Muscle of arm (tissue), 12 donors: Measurements from ENCODE around the gene VWA8. TPM values are rescaled to one million over a fixed set of nuclear protein-coding genes. Genes with fewer than 3 reads are reported as not detected.

Source experiments
- DNase-seq: peaks from one replicate; pipeline ENCODE4 v3.0.0-alpha.2; 2013
- polyA plus RNA-seq, 12 donors: library from polyadenylated mRNA; unstranded; fragments of 120-200 nt; gene quantifications; one replicate each; pipeline ENCODE4 v1.2.1, GENCODE V29; 2013; ENCODE audit not compliant: insufficient read length in 12 of 12

VWA8 gene
- polyA plus RNA-seq, 12 donors, result 8.4 to 11.6 (median 10.4) TPM; not detected in 1

DNA sequence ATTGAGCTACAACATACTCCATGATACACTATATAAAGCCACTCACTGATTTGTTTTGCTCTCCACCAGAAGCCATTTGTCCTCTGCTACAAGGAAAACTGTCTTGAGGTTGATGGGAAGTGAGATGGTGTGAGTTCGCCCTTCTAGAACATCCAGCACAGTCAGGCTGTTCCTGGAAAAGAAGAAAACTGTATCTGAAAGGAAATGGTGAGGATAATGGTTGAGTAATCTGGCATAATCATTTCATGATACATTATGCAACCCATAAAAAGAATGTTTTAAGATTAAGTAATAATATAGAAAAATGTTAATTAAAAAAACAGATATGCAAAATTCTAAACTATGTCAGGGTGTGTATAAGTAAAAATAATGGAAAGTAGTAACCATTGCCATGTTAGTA lies 269.6 kb downstream of the VWA8 start:
- no peak for DNase-seq

DNA sequence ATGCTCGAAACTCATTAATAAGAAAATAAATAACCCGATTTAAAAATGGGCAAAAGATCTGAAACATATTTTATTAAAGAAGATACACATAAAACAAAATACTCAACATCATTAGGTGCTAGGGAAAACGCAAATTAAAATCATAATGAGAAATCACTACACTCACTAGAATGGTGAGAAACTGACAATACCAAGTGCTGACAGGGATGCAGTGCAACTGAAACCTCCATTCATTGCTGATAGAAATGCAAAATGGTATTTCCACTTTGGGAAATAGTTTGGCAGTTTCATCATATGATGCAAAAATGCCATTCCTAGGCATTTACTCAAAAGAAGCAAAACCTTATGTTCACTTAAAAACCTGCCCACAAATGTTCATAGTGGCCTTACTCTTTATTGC lies 278.1 kb downstream of the VWA8 start:
- no peak for DNase-seq

DNA sequence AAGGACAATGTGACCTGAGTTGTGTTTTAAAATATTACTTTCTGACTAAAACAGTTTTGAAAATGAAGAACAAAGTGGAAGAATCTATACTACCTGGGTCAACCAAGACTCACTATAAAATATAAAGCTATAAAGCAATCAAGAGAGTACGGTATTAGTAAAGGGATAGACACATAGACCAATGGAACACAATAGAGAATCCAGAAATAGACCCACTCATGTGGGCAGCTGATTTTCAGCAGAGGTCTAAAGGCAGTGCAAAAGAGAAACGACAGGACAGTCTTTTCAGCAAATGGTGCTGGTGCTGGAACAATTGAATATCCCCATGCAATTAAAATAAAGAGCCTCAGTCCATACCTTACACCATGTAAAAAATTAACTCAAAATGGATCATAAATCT lies 278.9 kb downstream of the VWA8 start:
- no peak for DNase-seq

DNA sequence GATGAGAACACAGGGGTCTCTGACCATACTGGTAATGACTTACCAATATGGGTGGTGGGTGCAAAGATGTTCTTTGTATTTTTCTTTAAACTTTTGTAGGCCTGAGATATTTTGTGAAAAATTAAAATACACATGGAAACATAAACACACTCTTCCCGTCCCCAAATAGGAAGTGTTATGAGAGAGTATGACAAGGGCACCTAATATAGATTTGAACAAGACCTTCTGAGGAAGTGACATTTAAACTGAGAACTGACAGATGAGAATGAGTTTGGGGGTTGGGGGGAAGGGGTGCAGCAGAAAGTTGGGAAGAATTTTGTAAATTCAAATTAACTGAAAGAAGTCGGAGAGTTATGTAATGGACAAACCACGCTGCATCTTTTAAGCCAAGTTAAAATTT lies 279.3 kb downstream of the VWA8 start:
- no peak for DNase-seq

DNA sequence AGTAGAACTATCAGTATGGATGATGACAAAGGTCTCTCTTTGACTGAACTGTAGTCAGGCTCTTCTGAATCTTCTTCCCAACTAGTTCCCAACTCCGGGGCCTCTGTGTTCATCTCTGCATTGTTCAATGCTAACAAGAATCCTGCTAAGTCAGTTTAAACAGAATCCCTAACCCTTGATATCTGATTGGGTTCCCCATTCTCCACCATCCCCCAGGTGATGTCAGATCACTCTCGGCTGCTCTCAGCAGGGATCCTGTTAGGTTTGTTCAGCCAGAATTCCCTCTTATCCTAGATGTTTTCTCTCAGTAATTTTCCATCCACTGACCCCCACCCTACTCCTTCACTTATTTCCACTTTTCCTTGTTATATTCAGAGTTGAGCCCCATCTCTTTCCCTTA lies 280.0 kb downstream of the VWA8 start:
- DNase-seq, result no peak

DNA sequence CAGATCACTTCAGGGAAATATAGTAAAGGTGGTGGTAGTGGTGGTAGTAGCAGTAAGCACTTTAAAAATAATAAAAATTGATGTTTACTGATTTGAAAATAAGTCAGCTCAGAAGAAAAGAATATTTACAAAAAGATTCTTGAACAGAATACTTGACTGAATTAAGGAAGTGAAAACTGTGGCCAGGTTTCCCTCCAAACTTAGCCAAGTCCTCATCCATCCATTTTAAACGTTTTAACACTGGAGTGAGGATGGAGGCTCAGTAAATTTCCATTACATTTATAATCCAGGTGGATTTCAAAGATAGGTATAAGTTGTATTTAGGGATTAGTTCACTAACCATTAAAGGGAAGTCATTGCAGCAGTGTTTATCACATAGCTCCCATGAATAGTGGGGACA lies 282.1 kb downstream of the VWA8 start:
- DNase-seq, result peak; percentile 61

DNA sequence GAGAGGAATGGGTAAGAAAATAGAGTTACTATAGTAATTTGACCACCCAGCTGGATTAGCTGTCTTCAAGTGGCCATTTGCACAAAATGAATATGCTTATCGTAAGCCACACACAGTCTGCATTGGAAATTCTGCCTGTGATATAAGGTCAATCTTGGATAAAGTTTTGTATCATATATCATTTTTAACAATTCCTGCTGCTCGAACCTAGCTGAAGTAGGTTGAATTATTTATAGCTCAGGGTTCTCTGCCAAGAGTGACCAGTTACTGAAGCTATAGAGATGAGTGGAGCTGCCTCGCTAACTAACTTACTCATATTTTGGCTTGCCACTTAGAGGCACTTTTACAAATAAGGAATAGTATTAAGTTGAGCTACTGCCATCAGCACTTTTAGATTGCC lies 282.7 kb downstream of the VWA8 start:
- peak; percentile 66 for DNase-seq

DNA sequence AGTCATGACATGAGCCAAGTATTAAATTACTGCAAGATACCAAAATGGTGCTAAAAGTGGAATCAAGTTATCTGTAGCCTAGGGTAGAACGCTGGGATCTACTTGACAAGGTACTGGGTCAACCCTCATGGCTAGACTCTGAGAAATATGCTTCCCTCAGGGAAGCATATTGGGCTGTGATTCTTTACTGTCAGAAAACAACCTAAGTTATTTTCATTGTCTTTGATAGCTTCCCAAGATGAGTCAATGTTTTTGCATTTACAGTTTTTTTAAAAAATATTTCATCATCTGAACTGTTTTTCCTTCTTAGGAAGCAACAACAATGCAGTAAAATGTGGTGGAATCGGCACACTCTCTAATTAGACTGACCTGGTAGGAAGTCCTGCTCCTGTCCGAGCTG lies 285.6 kb downstream of the VWA8 start:
- DNase-seq, result no peak

DNA sequence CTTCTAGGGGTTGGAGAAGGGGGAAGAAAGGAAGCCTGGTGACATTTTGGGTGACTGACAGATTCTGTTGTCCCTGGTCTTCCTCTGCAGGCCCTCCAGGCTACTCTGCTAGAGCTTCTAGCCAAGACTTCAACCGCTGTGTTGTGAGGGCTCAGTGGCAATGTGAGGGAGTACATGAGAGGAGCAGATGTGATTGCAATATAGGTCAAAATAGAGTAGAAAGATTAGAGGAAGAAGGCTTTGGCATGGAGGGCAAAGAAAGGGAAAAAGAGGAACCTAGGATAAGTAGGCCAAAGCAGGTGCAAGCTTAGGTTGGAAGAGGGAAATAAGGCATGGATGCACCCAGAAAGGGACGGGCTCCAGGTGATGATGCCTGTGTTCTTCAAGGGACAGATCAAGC lies 286.7 kb downstream of the VWA8 start:
- DNase-seq, result no peak

DNA sequence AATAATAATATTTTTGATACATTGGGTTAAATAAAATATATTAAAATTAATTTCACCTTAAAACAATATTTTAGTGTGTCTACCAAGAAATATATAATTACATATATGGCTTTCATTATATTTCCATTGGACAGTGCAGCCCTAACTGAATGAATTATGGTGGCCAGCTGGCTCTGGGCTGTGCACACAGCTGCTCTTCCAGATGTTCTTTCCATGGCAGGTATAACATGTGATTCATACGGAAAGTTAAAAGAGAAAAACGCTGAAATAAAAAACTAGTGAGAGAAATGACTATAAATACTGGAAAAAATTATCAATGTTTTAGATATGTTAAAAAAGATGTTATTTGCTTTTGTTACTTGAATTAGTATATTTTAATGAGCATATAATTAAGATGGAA lies 287.3 kb downstream of the VWA8 start:
- peak; percentile 72 for DNase-seq

DNA sequence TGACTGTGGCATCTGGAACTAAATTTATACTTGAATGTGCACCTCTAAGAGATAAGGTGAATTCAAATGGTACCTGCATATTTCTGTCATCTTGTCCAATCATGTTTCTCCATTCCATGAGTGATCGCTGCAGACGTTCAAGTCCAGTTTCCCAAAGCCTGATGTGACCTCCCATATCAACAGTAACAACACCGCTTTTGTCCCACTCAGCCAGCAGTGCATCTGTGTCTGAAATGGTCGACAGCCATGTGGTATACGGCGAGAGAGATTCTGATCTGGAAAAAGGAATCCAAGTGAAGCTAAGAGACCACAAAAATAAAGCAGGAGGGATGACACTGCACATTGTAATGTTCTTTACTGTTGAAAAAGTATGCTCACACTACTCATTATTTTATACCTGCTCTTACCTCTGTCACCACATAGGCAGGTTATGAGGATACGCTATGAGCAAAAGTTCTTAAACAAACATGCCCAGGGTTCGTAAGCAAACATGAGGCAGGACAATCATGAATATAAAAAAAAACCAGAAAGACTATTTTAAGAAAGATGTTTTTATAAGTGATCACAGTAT lies 290.0 kb downstream of the VWA8 start:
- no peak for DNase-seq

DNA sequence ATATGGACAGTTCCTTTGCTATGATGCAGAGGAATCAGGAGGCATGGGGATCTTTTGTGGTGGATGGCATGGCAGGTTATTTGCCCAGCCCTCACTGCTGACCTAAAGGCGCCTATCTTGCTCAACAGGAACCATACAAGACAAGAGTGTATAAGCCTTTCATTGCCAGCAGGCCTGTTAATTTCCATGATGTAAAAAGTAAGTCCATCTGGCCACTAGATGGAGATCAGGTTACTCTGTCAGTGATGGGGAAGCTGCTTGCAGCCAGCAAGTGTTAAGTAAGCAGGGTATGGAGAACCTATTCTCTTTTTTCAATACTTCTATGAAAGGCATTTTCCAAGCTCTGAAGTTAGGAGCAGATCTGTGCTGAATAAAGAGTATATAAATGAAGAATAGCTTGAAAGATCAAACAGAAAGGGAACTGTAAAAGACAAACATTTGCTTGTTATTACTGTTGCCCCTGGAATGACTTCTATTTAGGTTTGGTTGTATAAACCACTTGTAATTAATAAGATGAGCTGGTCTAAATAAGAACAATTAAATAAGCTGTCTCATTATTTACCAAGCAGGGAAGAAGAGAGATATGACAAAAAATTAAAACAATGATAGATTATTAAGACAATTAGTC lies 292.7 kb downstream of the VWA8 start:
- DNase-seq, result peak; percentile 84

DNA sequence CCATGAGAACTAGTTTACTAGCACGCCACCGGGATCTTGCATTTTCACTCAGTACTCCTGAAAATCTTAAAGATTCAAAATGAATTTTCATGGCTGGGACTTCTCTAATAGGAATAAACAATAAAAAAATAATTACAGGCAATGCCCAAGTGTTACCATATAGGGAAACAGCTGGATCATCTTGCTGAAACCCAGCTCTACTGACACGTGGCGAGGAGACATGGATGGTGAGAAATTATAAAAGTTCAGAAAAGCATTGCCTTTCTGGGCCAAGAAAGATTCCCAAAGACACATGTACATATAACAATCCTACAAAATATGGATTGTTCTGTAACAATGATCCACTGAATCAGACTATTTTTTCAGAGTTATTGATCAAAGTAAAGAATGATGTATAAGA lies 294.3 kb downstream of the VWA8 start:
- DNase-seq, result no peak

DNA sequence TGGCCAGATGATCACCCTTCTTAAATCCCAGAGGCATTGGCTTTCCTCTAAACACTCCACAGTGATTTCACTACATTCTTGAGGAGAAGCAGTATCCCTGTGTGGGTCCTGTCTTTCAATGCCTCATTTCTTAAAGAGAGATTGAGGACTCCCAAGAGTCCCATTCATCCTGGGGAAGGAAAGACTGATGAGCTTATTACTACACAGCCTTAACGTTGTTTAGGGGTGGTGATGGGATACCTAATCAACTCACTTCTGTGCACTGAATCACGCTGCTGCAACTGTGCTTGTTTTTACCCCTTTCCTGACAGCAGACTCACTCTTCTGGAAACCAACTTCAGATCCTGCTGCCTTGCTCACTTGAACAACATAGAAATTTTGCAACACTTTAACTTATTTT lies 300.5 kb downstream of the VWA8 start:
- DNase-seq, result no peak

DNA sequence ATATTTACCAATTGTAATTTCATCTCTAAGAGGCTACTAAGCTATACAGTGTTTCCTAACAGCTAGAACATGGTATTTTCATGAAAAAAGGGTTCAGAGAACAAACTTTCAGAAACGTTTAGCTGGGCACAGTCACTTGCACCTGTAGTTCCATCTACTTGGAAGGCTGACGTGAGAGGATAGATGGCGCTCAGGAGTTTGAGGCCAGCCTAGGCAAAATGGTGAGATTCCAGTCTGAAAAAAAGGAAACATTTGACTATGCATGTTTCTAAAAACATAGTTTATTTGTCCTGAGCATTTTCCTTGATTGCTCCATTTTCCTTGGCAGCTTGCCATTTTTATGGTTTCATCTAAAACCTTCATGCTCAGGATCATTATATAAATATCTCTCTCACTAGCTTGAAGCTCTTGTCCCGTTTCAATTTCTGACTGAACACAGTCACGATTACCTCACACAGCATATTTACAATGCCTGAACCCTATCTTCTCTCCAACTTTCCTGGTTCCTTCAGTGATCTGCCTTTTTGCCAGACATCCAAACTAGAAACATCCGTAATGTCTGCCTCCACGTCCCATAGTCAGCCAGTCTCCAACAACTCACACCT lies 302.8 kb downstream of the VWA8 start:
- no peak for DNase-seq

DNA sequence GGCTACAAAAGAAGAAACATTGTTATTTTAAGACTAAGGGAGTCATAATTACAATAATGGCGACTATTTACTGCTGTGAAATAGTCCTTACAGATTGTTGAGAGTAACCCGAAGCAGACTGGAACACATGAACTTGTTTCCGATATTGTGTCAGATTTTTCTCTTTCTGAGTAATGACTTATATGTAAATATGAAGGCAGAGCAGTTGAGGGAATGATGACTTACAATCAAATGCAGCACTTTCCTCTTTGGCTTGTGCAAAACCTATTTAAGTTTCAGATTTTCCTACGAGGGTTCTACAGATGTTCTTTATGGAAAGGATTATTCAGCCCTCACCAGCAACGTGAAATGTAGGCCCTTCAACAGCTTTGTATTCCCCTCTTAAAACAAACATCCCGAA lies 304.9 kb downstream of the VWA8 start:
- DNase-seq, result no peak

DNA sequence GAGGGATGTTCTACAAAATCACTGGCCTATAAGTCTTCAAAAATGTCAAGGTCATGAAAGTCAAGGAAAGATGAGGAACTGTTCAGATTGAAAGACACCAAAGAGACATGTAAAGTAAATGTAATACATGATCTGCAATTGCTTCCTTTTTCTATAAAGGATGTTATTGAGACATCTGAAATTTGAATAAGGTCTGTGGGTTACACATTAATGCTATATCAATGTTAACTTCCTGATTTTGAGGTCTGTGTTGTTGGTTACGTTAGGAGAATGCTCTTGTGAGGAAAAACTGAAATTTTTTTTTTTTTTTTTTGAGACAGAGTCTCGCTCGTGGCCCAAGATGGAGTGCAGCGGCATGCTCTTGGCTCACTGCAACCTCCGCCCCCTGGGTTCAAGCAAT lies 306.1 kb downstream of the VWA8 start:
- DNase-seq, result no peak

DNA sequence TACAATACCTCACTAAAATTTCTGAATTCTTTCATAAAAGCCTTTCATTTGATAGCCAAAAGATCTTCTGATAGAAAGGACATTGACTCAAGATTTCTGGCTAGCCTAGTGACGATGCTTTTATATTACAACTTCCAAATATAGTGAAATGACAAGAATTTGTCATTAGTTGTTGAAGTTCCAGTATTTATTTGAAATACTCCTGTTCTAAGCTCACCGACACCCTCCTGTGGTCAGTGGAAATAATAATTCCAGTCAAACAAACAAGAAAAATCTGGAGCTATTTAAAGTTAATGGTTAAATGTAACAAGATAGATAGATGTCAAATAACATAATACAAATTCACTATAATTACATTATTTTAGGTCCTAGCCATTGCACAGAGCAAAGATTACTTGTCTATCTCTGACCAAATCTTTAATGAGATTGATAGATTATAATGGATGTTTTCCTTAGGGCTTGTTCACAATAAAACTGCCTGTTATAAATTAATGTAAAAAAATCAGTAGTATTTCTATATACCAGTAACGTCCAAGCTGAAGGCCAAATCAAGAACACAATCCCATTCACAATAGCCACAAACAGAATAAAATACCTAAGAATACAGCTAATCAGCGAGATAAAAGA lies 308.1 kb downstream of the VWA8 start:
- DNase-seq, result peak; percentile 57

DNA sequence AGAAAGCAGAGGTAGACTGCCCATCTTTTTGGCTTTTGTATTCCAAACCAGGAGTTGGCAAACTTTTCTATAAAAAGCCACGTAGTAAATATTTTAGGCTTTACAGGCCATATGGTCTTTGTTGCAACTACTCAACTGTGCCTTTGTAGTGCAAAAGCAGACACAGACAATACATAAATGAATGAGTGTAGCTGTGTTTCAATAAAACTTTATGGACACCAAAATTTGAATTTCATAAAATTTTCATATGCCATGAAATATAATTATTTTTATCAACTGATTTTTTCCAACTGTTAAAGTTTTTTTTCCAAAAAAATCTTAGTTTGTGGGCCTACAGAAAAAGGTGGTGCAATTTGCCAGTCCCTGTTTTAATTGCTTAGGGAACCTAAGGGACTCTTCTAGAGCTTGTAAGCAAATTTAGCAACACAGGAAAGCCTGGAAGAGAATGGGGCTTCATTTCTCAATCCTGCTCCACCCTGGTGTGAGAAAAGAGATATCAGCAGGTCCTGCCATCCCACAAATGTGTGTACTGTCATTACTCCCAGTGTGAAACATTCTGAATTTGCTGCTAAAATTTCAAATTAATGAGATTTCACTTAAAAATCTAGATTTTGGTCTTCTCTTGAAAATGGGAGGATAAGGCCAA lies 309.4 kb downstream of the VWA8 start:
- DNase-seq, result no peak

DNA sequence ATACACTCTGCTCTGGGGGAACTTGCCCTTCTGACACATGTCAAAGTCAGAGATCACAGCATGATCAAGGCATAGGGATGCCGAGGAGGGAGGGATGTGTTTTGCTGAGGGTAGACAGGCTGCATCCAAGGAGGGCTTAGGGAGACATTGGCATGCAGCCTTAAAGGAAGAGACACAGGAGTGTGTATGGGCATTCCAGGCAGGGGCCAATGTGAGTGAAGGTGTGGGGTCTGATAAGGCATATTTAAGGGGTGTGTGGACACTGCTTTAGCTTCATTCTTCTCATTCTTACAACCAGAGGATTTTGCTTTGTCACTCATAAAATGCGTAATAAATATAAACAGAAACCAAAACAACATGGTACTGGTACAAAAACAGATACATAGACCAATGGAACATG lies 310.2 kb downstream of the VWA8 start:
- no peak for DNase-seq

DNA sequence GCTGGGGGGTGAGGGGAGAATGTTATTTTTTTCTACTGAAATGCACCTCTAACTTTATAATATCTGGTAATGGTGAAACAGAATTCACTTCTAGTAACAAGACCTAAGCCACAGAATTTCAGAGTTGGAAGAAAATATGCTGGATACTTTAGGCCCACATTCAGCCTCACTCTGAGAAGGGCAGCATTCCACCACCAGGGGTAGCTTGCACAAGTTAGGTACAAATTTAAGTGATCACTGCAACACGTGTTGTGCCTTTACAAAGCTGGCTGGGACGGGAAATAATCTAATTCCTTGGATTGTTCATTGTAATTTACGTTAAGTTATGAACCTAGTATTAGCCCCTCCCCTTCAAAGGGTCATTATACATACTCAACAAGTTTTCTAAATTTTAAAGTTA lies 311.2 kb downstream of the VWA8 start:
- DNase-seq, result no peak

DNA sequence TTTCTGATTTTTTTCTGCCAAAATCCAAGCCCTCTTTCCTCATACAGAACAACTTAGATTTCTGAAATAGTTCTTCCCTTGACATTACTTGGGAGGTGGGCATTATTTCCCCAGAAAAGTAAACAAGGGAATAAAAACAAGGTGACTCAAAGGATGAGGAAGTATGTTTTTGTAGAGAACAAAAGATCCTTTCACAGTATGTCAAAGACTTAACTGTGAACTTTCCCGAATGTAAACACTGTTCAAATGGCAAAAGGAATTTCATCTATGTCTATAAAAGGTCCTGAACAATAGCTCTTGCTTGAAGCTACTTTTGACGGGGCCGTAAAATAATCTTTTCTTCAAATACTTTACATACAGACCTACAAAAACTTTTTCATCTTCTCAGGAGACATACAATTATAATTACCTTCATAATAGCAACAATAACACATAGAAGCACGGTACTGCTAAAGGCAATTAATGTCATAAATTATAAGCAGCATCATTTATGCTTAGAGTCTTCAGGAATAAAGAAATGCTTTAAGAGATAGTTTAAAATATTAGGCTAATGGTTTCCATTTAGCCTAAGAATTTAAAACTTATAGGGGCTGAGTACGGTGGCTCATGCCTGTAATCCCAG lies 312.5 kb downstream of the VWA8 start:
- DNase-seq, result no peak
